ENCODE data around the gene LCN9. TPM values are rescaled to one million over a fixed set of nuclear protein-coding genes. Genes with fewer than 3 reads are reported as not detected.
"Not testable (repeated sequence)": the region's sequence is repeated elsewhere in the genome, so short reads cannot be mapped to it uniquely, and the experiment has no call there.

The LCN9 gene
- total RNA-seq, 1 experiment from 2014 or later = not detected

DNA sequence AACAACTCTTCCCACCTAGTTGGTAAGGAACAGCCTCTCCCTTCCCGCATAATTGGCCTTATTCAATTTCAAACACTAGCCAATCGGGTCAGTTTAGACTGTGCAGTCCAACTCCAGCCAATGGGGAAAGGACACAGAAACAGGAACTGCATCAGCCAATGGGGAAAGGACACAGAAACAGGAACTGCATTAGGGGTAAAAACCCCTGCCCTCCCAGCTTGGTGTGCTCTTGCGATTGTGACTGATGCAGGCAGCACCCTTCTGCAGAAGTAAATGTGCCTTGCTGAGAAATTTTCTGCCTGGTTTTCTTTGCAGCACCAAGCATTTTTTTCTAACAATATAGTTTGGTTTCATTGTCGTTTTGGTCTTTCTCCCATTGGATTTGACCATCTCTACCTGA lies 15.2 kb upstream of the LCN9 start:
- no peak for DNase-seq (ENCODE audit: low read depth)

DNA sequence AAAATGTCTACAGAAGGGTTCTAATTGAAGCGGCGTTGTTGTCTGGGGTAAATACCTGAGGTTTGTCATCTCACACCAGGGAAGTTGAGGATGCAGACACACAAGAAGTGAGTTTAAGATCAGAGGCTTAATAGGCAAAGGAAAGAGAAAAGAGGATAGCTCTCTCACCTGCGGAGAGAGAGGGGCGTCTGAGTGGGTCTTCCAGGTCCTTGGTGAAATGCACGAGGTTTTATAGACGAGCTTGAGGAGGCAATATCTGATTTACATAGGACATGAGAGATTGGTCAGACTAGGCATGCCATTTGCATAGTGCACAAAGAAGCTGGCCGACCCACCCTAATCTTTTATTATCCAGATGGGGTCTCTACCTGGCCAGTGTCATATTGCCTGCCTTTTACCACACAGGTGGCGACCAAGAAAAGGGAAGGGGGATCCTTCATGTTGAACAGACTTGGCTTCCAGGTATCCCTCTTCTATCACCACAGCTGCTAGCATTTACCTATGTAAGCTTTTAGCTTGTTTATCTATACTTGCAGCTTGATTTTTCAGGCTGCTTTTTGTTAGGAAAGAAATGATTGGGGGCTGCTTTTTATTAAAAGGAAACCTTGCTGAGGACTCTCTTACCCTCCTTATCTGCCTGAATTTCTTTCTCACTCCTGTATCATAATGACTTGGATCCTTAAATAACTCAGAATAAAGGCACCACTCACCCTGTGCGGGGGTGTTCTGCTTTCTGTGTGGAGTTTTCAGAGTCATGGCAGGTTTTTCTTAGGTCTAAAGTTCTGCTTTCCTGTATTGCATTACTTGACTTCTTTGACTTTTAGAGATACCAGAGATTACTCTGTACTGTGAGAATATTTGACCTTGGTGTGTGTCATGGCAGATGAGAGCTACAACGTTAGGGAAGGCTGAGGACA lies 14.4 kb upstream of the LCN9 start:
- DNase-seq (ENCODE audit: low read depth) = no peak

GRCh38 chr9:135649508-135649907 lies 13.6 kb upstream of the LCN9 start:
- no peak for DNase-seq (ENCODE audit: low read depth)

GRCh38 chr9:135650408-135650807 lies 12.7 kb upstream of the LCN9 start:
- no peak for DNase-seq (ENCODE audit: low read depth)

DNA sequence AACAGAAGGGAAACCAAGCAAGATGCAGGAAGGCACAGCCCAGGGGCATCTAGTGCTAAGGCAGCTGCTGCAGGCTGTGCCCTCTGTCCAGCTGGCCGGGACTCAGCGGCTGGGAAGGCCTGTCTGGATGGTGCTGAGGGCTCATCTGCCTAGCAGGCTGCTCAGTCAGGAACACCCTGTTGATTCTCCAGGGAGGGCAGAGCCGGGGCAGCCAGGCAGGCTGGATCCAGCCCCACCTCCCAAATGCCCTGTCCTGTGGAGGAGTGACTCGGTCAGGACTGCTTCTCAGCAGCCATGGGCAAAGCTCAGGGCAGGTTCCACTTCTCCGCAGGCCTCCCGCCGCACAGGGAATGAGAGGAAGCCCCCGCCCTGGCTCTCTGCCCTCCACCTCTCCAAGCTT lies 7.8 kb upstream of the LCN9 start:
- DNase-seq (ENCODE audit: low read depth) = no peak

DNA sequence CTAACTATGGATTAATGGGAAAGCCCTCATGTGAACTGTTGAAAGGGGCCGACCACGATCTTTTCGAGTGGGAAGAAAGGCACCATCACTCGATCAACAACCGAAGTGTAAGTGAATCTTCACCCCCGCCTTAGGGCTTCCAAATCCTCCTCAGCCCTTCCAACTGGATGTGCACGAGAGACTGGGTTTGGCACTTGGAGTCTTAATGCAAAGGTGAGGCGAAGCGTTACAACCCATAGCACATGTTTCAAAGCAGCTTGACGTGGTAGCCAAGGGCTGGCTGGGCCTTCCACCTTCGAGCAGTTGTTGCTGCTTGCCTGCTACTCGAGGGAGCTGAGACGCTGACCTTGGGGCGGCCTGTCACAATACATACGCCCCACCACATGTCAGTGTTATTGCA lies 5.7 kb upstream of the LCN9 start:
- no peak for DNase-seq (ENCODE audit: low read depth)

DNA sequence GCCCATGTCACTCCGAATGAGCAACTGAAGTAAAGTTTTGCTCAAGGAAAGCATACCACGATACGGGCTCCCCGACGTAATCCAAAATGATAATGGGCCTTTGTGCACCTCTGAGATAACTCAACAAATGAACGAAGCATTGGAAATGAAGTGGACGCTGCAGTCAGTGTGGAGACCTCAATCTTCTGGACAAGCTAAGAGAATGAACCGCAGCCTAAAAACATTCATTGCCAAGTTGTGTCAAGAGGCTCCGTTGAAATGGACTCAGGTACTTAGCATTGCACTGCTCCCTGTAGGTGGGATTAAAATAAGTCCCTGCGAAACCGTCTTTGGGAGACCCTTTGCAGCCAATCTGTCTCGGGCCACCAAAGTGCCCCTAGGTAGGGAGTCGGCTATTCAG lies 3.9 kb upstream of the LCN9 start:
- DNase-seq (ENCODE audit: low read depth) = no peak

- DNase-seq (ENCODE audit: low read depth) = no peak
Observed at GRCh38 chr9:135660407-135660806, 2.7 kb upstream of the LCN9 start.

GRCh38 chr9:135661816-135662560 lies 1.1 kb upstream of the LCN9 start:
- no peak for DNase-seq (ENCODE audit: low read depth)

DNA sequence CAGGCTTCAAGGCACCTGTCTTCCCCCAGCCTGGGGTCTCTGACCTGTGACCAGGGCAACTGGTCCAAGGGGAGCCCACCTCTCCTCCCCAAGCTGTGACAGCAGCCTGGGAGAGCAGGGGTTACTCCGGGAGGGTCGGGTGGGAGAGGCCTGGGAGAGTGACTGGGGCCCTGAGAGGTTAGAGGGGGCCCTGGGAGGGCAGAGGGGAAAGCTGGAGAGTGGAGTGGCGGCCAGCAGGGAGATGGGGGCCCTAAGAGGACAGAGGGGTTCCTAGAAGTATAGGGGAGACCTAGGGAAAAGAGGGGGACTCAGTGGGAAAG lies 302 bp downstream of the LCN9 start:
- no peak for DNase-seq (ENCODE audit: low read depth)

DNA sequence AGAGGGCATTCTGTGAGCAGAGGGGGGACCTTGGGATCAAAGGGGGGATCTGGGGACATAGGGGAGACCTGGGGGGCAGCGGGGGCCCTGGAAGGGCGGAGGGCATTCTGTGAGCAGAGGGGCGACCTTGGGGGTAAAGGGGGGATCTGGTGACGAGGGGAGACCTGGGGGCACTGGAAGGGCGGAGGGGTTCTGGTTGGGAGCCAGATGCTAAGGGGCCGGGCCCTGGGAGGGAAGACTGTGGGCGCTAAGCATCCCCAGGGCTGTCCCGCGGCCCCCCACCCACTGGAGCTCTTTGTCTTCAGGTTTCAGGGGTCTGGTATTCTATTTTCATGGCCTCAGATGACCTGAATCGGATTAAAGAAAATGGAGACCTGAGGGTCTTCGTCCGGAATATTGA lies 748 bp downstream of the LCN9 start:
- no peak for DNase-seq (ENCODE audit: low read depth)

DNA sequence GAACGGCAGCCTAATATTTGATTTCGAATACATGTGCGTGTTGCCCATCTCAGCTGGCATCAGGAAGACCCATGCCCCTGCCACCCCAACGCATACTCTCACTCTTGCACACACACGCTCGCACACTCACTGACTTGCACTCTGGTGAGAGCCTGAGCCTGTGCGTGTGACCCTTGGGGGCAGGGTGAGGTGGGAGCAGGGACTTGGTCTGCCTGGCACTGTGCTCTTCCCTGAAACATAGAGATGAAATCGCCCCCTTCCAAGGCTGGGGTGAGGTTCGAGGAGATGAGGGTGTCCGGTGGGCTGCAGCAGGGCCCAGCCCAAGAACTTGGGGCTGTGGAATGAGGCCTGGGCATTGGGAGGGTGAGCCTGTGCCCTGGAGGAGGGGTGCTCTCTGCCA lies 1.2 kb downstream of the LCN9 start:
- DNase-seq (ENCODE audit: low read depth) = no peak

- DNase-seq (ENCODE audit: low read depth) = no peak
Observed at GRCh38 chr9:135664801-135665794, 2.0 kb downstream of the LCN9 start.

DNA sequence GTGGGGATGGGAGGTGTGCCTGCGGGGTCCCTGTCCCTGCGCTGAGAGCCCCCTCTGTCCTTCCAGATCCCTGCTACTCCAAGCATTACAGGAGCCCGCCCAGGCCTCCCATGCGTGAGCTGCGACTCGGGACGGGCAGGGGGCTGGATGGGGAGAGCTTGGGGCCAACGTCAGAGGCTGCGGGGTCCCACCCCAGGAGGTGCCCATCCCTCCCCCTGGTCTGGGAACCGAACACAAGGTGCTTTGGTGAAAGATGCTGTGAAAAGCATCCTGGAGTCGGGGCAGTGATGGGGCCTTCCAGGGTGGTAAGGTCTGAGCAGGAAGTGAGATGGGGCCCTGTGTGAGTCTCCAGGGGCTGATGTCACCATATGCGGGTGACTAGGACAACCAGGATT lies 2.7 kb downstream of the LCN9 start:
- DNase-seq (ENCODE audit: low read depth) = no peak

DNA sequence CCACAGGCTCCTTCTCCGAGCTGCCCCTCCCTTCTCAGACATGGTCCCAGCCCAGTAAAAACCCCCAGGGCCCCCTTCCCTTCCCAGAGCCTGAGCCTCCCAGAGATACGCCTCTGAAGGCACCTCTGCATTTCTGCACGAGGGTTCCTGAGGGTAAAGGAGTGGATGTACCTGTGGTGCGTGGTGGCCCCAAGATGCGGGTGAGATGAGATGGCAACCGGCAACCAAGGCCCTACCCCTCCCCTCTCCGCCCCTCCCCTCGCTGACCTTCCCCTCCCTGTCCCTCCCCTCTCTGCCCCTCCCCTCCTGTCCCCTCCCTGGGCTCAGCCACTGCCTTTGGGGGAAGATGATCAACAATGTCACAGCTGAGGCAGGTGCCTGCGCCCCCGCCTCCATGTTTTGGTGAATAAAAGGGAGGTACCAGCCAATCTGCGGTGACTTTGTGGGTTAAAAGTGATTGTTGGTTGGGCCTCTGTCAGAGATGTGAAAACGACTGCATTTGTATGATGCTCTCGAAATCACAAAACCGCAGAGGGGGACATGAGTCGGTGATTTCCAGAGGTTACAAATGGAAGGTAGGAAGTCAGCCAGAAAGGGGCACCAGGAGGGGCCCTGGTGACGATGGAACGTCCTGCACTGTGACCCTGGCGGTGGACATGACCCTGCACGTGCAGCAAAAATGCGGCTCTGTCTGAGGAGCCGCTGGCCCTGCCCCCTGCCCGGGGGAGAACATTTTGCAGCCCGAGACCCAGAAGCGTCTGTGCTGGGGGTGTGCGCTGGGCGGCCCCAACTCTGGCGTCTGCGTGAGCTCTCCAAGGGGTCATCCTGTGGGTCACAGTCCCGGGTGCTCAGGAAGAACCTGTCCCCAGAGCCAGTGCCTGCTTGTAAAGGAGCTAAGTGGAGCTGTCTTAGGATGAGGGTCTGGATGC lies 3.7 kb downstream of the LCN9 start:
- DNase-seq (ENCODE audit: low read depth) = no peak

DNA sequence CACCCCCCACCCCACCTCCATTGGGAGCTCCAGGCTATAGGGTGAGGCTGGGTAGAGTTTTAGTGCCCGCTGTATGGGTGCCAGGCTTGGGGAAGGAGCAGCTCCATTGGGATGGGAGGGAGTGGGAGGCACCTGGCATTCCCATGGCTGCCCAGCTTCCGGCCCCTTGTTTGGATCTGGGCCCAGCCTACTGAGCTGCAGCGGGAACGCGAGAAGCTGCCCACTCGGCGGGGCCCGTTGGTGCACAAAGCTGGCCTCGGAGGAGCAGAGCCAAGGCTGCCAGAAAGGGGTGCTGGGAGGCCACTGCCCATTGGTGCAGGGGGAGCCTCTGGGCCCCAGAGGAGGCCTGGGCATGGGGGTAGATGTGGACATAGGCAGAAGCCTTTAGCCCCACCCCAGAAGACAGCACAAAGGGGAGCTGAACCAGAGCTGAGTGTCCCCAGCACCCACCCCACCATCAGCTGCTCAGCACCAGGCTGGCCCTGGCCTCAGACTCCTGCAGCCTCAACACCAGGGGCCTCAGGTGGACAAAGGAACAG lies 4.4 kb downstream of the LCN9 start:
- DNase-seq (ENCODE audit: low read depth) = no peak

GRCh38 chr9:135669018-135669417 lies 5.9 kb downstream of the LCN9 start:
- DNase-seq (ENCODE audit: low read depth) = not testable (repeated sequence)

GRCh38 chr9:135669616-135670285 lies 6.6 kb downstream of the LCN9 start:
- no peak for DNase-seq (ENCODE audit: low read depth)

DNA sequence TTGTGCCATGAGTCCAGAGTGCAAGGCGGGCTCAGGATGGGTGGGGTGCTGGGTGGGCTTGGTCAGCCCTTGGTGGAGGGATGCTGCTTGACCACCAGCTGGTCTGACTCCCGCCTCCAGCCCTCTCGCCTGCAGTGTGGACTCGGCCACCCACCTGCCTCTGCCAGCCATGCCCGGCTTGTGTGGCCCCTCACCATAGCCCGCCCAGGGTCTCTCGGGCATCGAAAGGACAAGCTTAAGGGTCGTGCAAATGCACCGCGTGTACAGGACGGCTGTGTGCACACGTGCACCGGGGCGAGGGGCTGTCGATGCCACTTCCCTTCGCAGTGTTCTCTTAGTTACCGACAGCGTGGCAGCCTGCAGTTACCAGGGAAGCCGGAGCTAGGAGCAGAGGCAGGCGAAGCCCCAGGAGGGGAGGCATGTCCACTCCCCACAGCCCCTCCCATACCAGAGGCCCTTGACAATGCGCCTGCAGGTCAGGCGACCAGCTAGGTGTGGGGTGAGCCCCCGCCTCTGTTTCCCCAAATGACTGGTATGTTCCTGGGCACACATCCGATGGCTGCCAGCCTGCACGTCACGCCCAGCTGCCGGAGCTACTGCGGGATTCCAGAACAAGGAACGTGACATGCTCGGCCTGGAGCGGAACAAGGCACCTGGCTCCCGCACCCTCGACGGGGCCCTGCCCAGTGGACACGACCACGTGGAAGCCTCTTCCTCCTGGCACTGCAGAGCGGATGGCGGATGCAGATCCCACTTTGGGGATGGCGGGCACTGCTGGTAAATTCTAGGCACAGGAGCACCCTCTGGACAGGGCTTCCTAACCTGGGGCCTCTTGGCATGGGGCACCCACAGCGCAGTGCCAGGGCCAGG lies 7.8 kb downstream of the LCN9 start:
- DNase-seq (ENCODE audit: low read depth) = no peak

All from M059J (cell line).